Rectal smooth muscle tissue (tissue), 1 donor: ENCODE data around the gene ITIH2.
"Not testable (repeated sequence)": the region's sequence is repeated elsewhere in the genome, so short reads cannot be mapped to it uniquely, and the experiment has no call there.

ENCODE experiments used
- H3K27ac ChIP-seq: one replicate; pipeline ENCODE4 v1.7.0; 2013; ENCODE audit warnings: low read depth, low read length, inconsistent platforms
- H3K27me3 ChIP-seq: one replicate; pipeline ENCODE4 v1.7.0; 2013; ENCODE audit warnings: low read length; ENCODE audit not compliant: control insufficient read depth, insufficient read depth
- H3K36me3 ChIP-seq: one replicate; pipeline ENCODE4 v1.7.0; 2013; ENCODE audit warnings: low read length; ENCODE audit not compliant: control insufficient read depth, insufficient read depth
- H3K4me1 ChIP-seq: one replicate; pipeline ENCODE4 v1.7.0; 2013; ENCODE audit warnings: low read length; ENCODE audit not compliant: control insufficient read depth, insufficient read depth
- H3K4me3 ChIP-seq: one replicate; pipeline ENCODE4 v1.7.0; 2013; ENCODE audit warnings: low read length
- H3K9ac ChIP-seq: one replicate; pipeline ENCODE4 v1.7.0; 2013; ENCODE audit warnings: low read length

The ITIH2 gene

DNA sequence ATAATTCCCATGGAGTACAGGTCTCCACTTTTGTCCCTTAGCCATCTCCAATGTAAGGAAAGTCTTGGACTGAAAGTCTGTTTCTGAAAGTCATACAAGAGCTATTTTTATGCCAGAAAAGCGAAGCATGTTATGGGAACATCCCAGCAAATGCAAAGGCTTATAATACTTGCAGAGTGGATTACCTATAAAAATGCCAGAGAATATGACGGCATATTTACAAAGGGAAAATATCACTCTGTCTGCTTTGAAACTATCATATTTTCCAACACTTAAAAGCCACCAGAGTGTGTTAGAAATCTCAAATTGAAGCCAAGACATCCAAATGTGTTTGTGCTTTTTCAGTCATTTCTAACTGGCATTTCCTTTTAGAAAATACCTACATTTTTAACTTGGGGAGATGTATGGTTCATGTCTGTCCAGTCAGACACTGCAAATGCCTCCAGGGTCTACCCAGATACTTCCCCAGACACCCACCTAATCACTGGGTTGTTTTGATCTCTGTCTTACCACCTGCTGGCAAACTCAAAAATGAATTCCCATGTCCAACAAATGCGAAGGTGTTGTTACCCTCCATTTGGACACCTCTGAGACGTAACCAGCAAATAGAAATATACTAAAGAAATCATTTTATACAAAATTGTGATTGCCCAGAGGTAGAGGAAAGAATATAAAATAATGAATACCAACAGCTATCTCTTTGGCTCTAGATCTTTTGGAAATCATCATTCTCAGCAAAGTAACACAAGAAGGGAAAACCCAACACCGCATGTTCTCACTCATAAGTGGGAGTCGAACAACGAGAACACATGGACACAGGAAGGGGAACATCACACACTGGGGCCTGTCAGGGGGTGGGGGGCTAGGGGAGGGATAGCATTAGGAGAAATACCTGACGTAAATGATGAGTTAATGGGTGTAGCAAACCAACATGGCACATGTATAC is 1.2 kb downstream of the ITIH2 start:
- H3K9ac ChIP-seq = no peak overlapping the region
- no peaks in the 10 kb centered on the region for H3K4me1 ChIP-seq
- H3K4me3 ChIP-seq = no peak overlapping the region
- no peaks in the 10 kb centered on the region for H3K27me3 ChIP-seq
- H3K36me3 ChIP-seq = no peaks in the 10 kb centered on the region
- H3K27ac ChIP-seq = no peak overlapping the region

DNA sequence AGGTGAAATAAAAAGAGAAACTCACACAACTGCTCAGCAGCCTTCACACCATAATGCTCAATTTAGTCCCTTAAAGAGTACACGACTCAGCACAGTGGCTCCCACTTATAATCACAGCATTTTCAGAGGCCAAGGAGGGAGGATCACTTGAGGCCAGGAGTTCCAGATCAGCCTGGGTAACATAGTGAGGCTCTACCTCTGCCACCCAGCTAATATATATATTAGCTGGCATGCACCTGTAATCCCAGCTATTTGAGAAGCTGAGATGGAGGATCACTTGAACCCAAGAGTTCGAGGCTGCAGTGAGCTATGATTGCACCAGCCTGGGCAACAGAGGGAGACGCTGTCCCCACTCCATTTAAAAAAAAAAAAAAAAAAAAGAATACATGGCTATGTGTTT is 2.2 kb downstream of the ITIH2 start:
- H3K4me3 ChIP-seq = no peak overlapping the region
- no peaks in the 10 kb centered on the region for H3K4me1 ChIP-seq
- H3K27ac ChIP-seq = no peak overlapping the region
- no peak overlapping the region for H3K9ac ChIP-seq
- H3K36me3 ChIP-seq = no peaks in the 10 kb centered on the region
- no peaks in the 10 kb centered on the region for H3K27me3 ChIP-seq

DNA sequence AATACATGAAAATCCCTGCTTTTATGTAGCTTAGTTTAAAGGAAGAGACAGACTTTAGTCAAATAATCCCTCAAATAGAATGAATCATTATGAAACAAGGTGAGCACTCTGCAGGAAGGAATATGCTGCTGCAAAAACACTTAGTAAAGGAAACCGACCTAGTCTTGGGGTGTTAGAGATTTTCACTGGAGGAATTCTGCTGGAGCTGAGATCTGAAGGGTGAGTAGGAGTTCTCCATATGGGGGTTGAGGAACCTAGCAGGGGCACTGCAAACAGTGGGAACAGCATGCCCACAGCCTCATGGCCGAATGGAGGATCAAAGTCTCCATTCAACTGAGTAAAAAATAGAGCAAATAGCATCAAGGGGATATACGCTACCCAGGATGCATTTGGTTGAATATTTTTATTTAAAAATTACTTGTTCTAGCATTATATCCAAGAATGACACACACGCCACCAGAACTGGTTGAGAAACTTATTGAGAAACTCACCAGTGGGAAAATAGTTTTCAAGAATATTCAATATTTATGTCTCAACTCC is 3.5 kb downstream of the ITIH2 start:
- no peak overlapping the region for H3K27ac ChIP-seq

DNA sequence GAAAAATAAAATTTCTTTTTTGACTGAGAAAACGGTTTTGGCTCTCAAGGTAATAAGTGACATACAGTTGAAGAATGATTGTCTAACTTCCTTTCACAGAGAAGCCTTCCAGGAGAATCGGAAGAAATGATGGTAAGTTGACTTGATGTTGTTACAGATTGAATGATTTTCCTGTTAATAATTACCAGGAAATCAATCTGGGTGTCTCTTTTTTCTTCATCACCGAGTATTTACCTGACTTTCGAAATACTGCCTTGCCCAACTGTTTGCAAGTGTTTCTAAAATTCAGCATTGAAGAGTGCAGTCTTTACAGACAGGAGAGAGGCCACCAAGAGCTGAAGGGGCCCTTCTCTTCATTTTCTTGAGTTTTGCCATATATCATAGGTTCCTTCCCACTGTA is 4.0 kb downstream of the ITIH2 start:
- no peak overlapping the region for H3K9ac ChIP-seq
- H3K27ac ChIP-seq = no peak overlapping the region
- H3K27me3 ChIP-seq = no peaks in the 10 kb centered on the region
- H3K36me3 ChIP-seq = no peaks in the 10 kb centered on the region
- no peak overlapping the region for H3K4me3 ChIP-seq
- no peaks in the 10 kb centered on the region for H3K4me1 ChIP-seq

More for the DNA sequence above, 3.5 kb downstream of the ITIH2 start:
- Histone ChIP-seq H3K36me3 (no peaks in the 10 kb centered on the region), H3K4me3 (no peak overlapping the region), H3K27me3 (no peaks in the 10 kb centered on the region), H3K4me1 (no peaks in the 10 kb centered on the region), H3K9ac (no peak overlapping the region)

DNA sequence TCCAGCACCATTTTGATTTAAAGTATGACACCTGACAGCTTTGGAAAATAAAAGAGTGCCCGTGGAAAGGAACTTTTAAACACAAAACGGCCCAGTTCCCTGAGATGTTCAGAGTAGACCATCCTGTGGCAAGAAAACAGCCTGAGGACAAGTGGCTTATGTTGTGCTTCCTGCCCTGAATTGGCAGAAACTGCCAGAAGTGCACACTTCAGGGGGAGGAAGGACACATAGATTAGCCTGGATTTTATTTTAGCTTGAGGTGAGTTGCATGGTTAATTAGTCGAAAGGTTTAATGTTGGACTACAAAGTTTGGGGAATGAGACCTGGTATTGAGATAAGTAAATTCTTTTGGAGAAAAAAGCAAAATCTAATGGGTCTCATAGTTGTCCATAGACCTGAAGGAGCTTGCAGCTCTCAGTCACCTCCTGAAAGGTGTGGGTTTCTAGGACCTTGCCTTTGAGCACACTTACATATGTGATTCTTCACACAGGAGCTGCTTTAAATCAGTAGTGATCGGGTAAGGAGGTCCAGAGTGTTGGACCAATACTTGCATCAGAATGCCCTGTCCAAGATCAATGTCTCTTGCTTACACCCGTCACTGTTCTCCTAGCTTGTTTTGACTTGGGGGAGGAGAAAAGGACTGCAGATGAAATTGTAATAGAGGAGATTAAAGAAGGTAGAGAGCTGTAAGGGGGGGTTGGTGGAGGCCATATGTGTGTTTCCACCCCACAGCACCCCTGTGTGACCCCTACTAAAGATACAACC is 4.9 kb downstream of the ITIH2 start:
- no peak overlapping the region for H3K4me3 ChIP-seq
- H3K27ac ChIP-seq = no peak overlapping the region

DNA sequence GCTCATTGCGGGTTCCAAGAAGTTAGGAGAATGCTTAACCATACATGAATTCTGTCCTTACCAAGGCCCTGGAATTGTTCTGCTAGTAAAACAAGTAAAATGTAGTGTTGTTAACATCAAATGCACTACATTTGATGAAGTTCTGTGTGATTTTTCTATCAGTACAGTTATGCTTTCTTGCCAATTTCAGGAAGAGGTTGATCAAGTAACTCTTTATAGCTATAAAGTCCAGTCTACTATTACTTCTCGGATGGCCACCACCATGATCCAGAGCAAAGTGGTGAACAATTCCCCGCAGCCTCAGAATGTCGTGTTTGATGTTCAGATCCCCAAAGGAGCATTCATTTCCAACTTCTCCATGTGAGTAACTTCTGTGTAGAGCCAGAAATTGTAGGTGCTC is 5.7 kb downstream of the ITIH2 start:
- H3K27me3 ChIP-seq = no peaks in the 10 kb centered on the region
- no peak overlapping the region for H3K9ac ChIP-seq
- no peaks in the 10 kb centered on the region for H3K4me1 ChIP-seq
- H3K4me3 ChIP-seq = no peak overlapping the region
- no peaks in the 10 kb centered on the region for H3K36me3 ChIP-seq
- H3K27ac ChIP-seq = no peak overlapping the region

More for the DNA sequence above, 4.9 kb downstream of the ITIH2 start:
- Histone ChIP-seq H3K27me3 (no peaks in the 10 kb centered on the region), H3K36me3 (no peaks in the 10 kb centered on the region), H3K9ac (no peak overlapping the region), H3K4me1 (no peaks in the 10 kb centered on the region)

DNA sequence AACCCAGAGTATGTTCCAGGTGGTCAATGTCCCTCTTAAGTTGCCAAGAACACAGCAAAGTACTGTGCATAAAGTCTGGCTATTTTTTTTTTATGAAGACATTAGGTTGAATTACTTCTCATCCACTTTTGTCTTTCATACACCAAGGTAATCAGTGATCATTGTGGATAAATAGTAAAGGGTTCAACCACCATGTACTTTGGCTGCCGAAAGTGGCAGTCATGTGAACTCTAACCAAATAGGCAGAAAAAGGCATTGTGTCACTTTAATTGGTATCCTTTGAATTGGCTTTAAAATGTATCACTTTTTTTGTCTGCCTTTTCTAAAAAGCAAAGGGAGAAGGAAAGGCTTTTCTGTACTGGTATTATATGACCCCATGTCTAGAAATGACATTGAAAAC is 7.3 kb downstream of the ITIH2 start:
- no peaks in the 10 kb centered on the region for H3K4me1 ChIP-seq
- no peaks in the 10 kb centered on the region for H3K27me3 ChIP-seq
- no peak overlapping the region for H3K27ac ChIP-seq
- no peak overlapping the region for H3K9ac ChIP-seq
- no peak overlapping the region for H3K4me3 ChIP-seq
- no peaks in the 10 kb centered on the region for H3K36me3 ChIP-seq

DNA sequence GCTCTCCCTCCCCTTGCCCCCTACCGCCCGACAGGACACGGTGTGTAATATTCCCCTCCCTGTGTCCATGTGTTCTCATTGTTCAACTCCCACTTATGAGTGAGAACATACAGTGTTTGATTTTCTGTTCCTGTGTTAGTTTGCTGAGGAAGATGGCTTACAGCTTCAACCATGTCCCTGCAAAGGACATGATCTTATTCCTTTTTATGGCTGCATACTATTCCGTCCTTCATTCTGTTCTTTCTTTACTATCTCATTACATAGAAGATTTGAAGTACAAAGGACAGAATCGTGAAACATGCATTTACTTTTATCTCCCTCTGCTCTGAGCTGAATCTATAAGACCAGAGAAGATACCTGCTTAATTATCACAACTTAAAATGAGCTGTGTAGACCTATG is 8.0 kb downstream of the ITIH2 start:
- not testable (repeated sequence) for H3K36me3 ChIP-seq, H3K4me3 ChIP-seq, H3K27ac ChIP-seq, H3K4me1 ChIP-seq, H3K9ac ChIP-seq, H3K27me3 ChIP-seq

DNA sequence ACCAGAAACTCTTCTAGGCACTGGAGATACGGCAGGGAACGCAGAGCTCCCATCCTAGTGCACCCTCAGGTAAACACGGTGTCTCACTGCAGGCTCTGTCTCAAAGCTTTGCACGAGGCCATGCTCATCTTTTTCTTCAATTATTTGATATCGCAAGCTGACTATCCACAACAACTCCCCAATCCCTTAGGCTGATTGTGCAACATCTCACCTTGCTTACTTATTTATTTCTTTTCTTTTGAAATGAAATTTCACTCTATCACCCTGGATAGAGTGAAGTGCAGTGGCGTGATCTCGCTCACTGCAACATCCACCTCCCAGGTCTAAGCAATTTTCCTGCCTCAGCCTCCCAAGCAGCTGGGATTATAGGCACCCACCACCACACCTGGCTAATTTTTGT is 12.4 kb downstream of the ITIH2 start:
- Histone ChIP-seq H3K4me3 (no peak overlapping the region), H3K36me3 (no peaks in the 10 kb centered on the region), H3K9ac (no peak overlapping the region), H3K27me3 (no peaks in the 10 kb centered on the region), H3K4me1 (no peaks in the 10 kb centered on the region), H3K27ac (no peak overlapping the region)

DNA sequence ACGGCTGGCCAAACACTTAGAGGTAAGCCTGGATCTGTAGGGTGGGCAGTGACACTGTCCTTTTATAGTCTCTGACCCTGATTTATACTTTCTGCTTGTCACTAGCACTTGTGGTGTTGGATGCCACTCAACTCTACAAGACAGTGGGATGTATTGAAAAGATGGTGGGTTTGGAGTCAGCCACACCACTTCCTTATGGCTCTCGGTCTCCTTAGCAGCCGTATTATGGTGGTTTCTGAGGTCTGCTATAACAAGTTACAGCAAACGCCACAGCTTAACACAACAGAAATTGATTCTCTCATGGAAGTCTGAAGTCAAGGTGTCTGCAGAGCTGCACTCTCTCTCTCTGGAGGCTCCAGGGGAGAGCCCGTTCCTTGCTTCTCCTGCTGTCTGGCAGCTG is 14.7 kb downstream of the ITIH2 start:
- no peak overlapping the region for H3K27ac ChIP-seq
- H3K9ac ChIP-seq = no peak overlapping the region
- H3K27me3 ChIP-seq = no peaks in the 10 kb centered on the region
- H3K4me3 ChIP-seq = no peak overlapping the region
- H3K4me1 ChIP-seq = no peaks in the 10 kb centered on the region
- no peaks in the 10 kb centered on the region for H3K36me3 ChIP-seq

DNA sequence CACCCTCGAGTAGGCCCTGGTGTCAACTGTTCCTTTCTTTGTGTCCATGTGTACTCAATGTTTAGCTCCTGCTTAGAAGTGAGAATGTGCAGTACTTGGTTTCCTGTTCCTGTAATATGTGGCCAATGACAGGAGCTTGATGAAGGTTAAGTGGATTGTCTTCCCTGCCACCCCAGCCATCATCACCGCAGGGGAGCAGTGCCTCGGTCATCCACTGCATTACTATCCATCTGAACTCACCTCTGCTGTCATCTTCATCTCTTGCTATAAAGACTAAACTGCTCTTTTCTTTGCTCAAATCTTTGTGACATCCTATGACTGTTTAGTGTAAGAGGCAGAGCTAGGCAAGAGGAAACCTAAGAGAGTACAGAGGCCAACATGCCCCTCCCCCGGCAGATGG is 15.6 kb downstream of the ITIH2 start:
- Histone ChIP-seq H3K4me3 (no peak overlapping the region), H3K9ac (no peak overlapping the region), H3K27me3 (no peaks in the 10 kb centered on the region), H3K27ac (no peak overlapping the region), H3K36me3 (no peaks in the 10 kb centered on the region), H3K4me1 (no peaks in the 10 kb centered on the region)

DNA sequence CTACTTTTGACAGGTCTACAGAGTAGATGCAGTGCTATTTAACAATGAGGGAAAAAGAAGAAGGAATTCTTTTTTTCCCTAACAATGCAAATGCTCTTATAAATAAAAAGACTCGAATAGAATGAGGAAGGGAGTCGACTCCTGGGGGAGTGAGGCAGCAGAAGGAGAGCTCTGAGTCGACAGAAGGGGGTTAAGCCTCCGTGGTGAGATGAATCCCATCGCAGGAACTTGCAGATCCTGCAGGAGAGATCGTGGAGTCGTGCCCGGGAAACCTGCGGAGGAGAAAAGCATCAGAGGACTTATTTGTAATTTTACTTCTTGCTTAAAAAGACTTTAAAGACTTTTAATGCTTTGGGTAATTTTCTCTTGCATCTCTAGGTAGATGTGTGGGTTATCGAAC is 17.4 kb downstream of the ITIH2 start:
- H3K36me3 ChIP-seq = no peaks in the 10 kb centered on the region
- no peak overlapping the region for H3K27ac ChIP-seq
- no peak overlapping the region for H3K9ac ChIP-seq
- H3K27me3 ChIP-seq = no peaks in the 10 kb centered on the region
- no peak overlapping the region for H3K4me3 ChIP-seq
- no peaks in the 10 kb centered on the region for H3K4me1 ChIP-seq
